Spleen (tissue), 11 donors: Measurements from ENCODE around the gene EIPR1. TPM values are rescaled to one million over a fixed set of nuclear protein-coding genes. Genes with fewer than 3 reads are reported as not detected.

Source experiments
- DNase-seq: peaks from one replicate; pipeline ENCODE4 v3.0.0-alpha.2; 2020
- H3K27ac ChIP-seq, 8 donors: fragments of 200-600 bp; sonication (generic) in 7 of 8; 1 replicate in 4 of 8; 2 replicates in 4 of 8; pipeline versions ENCODE4 v1.5.0 to v1.8.0; 2016 to 2021; ENCODE audit warnings: inconsistent platforms in 4 of 8, mild to moderate bottlenecking in 4 of 8, moderate library complexity in 1 of 8
- H3K27me3 ChIP-seq, 7 donors: fragments of 200-600 bp; sonication (generic) in 6 of 7; replicated peaks in 1 of 7; 1 replicate in 4 of 7; 2 replicates in 3 of 7; pipeline versions ENCODE4 v1.5.0 to v1.8.0; 2016 to 2021; ENCODE audit warnings: inconsistent platforms in 3 of 7, mild to moderate bottlenecking in 1 of 7
- H3K36me3 ChIP-seq, 6 donors: fragments of 200-600 bp; sonication (generic) in 5 of 6; 1 replicate in 4 of 6; 2 replicates in 2 of 6; pipeline versions ENCODE4 v1.5.0 to v1.8.0; 2016 to 2021; ENCODE audit warnings: inconsistent platforms in 2 of 6
- H3K4me1 ChIP-seq, 6 donors: fragments of 200-600 bp; sonication (generic) in 5 of 6; 1 replicate in 3 of 6; 2 replicates in 3 of 6; pipeline versions ENCODE4 v1.5.0 to v1.8.0; 2016 to 2021; ENCODE audit warnings: inconsistent platforms in 3 of 6
- H3K4me3 ChIP-seq, 8 donors: fragments of 200-600 bp; sonication (generic) in 7 of 8; 1 replicate in 4 of 8; 2 replicates in 4 of 8; pipeline versions ENCODE4 v1.5.0 to v1.8.0; 2016 to 2021; ENCODE audit warnings: inconsistent platforms in 4 of 8, mild to moderate bottlenecking in 4 of 8, moderate library complexity in 2 of 8
- H3K9me3 ChIP-seq, 8 donors: fragments of 200-600 bp; sonication (generic) in 7 of 8; 1 replicate in 4 of 8; 2 replicates in 4 of 8; pipeline versions ENCODE4 v1.5.0 to v1.8.0; 2016 to 2021; ENCODE audit warnings: inconsistent platforms in 4 of 8
- CTCF ChIP-seq, 11 experiments: fragments of 200-600 bp in 7 of 11; fragments of 450-650 bp in 4 of 11; sonication (generic) in 4 of 11; IDR thresholded peaks in 8 of 11; conservative IDR thresholded peaks in 3 of 11; 1 replicate in 7 of 11; 2 replicates in 4 of 11; pipeline versions ENCODE4 v1.4.0 to v1.8.0; 2016 to 2021; ENCODE audit warnings: antibody characterized with exemption in 11 of 11, inconsistent platforms in 4 of 11, mild to moderate bottlenecking in 1 of 11
- POLR2A ChIP-seq, 3 donors: fragments of 450-650 bp; IDR thresholded peaks; one replicate each; pipeline ENCODE4 v1.5.1; 2017; ENCODE audit warnings: antibody characterized with exemption in 3 of 3, mild to moderate bottlenecking in 1 of 3
- POLR2AphosphoS5 ChIP-seq, 3 donors: sonication (generic); formaldehyde crosslinking; IDR thresholded peaks; one replicate each; pipeline ENCODE4 v1.5.1; 2017; ENCODE audit warnings: antibody characterized with exemption in 3 of 3
- WGBS, 5 donors: extraction: QIAGEN DNeasy Blood & Tissue Kit in 3 of 5; methylation state at CpG; one replicate each; pipeline versions ENCODE4 v1.1.5 to v1.1.7; 2013 to 2018; 5-methylcytosine and 5-hydroxymethylcytosine counted together
- intact Hi-C: fragments of 100-400 bp; cut with DNase I; formaldehyde crosslinking; loops from one replicate; pipeline ENCODE4 v1.15.0; 2023; ENCODE audit warnings: low total_unique reads
- polyA plus RNA-seq, 3 donors: library from polyadenylated mRNA; stranded (reverse); fragments of 200-250 nt; gene quantifications; one replicate each; pipeline ENCODE4 v1.2.1, GENCODE V29; 2013
- total RNA-seq, 7 donors: library from RNA; depleted of rRNA in 3 of 7; stranded (reverse); fragments of >200 nt in 3 of 7; fragmentation: NEBNext Ultra II Directional in 4 of 7; extraction: Animal tissue kit (Norgen Biotek cat#: 25700) in 4 of 7; gene quantifications; one replicate each; pipeline versions ENCODE4 v1.1.0 to v1.2.1, GENCODE V29; 2016 to 2021
- donor health status: healthy with polysubstance abuse.
- donor health status: DM: no; HTN: no; CAD: no; lungs with moderate emphysema.
- donor health status: DM: no; HTN: no; CAD: no.
- donor health status: Bipolar disorder and iron deficiency.
- donor health status: healthy.
- donor health status: DM: no; HTN: no; CAD: no.
- donor health status: DM: yes; HTN: yes; CAD: no.

The EIPR1 gene
- total and polyA plus RNA-seq, 10 donors: 16.1 to 60.1 (median 26.3) TPM

DNA sequence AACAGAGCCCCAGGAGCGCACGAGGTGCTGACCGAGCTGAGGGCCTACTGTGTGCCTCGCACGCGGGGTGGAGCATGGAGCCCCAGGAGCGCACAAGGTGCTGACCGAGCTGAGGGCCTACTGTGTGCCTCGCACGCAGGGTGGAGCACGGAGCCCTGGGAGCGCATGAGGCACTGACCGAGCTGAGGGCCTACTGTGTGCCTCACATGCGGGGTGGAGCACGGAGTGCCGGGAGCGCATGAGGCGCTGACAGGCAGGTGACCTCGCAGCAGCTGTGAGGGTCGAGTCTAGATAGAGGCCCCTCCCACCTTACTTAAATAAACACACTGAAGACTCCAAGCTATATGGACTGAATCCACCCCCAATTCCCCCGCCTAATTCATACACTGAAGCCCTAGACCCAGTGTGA, 60.3 kb downstream of the EIPR1 start:
- H3K4me3 ChIP-seq: no peak overlapping the region
- 91 to 97% (median 95%) methylated on average over 19 to 21 of the region's 21 CpGs for WGBS, 5 donors
- peak; percentile 57 for DNase-seq
- TF ChIP-seq CTCF (IDR thresholded peaks at IDR 0.05 in 8 of 11, conservative IDR thresholded peaks at IDR 0.05 in 3 of 11) (no peak), POLR2AphosphoS5 (IDR thresholded peaks at IDR 0.05) (no peak), POLR2A (IDR thresholded peaks at IDR 0.05) (no peak)
- no peak overlapping the region for H3K27ac ChIP-seq
- intact Hi-C loops: no loop called here
- H3K4me1 ChIP-seq: peaks cover 0 to 18% (median 9%) of the 10 kb centered on the region in 6 donors
- peaks cover 0 to 39% (median 0%) of the 10 kb centered on the region in 6 donors for H3K36me3 ChIP-seq
- H3K27me3 ChIP-seq: no peaks in the 10 kb centered on the region
- no peaks in the 10 kb centered on the region for H3K9me3 ChIP-seq

- Histone ChIP-seq H3K27me3 (no peaks in the 10 kb centered on the region), H3K36me3 (peaks cover 0 to 33% (median 0%) of the 10 kb centered on the region in 6 donors), H3K4me1 (peaks cover 0 to 18% (median 9%) of the 10 kb centered on the region in 6 donors), H3K4me3 (no peak overlapping the region), H3K9me3 (no peaks in the 10 kb centered on the region), H3K27ac (no peak overlapping the region)
- 86 to 94% (median 94%) methylated on average over 10 to 11 of the region's 11 CpGs for WGBS, 5 donors
- intact Hi-C loops: no loop called here
- no peak for TF ChIP-seq CTCF (IDR thresholded peaks at IDR 0.05 in 8 of 11, conservative IDR thresholded peaks at IDR 0.05 in 3 of 11)
- no peak for TF ChIP-seq POLR2A (IDR thresholded peaks at IDR 0.05)
- peak; percentile 30 for DNase-seq
Observed at GRCh38 chr2:3316456-3317276, 61.0 kb downstream of the EIPR1 start.

DNA sequence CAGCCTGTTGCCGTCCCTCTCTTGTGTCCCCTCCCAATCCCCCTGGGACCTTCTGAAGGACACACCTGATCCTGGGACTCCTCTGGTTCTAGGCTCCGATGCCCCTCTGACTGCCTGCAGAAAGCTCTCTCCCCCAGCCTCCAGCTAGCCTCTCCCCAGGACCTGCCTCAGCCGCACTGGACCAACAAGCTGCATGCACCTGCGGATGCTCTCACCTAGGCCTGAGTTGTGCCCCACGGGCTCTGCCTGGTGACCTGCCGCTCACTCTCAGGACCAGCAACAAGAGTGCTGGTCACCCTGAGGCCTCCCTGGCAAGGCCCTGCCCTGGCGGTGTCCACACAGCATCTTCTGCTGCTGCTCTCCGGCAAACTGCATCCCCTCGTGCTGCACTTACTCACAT, 63.0 kb downstream of the EIPR1 start:
- peaks cover 0 to 24% (median 0%) of the 10 kb centered on the region in 6 donors for H3K36me3 ChIP-seq
- H3K27me3 ChIP-seq: no peaks in the 10 kb centered on the region
- DNase-seq: peak; percentile 72
- no peaks in the 10 kb centered on the region for H3K9me3 ChIP-seq
- H3K4me1 ChIP-seq: peaks cover 0 to 22% (median 9%) of the 10 kb centered on the region in 6 donors
- intact Hi-C loops: no loop called here
- peak overlapping the region in 5 of 8 donors; percentile 11 to 73 (median 60) for H3K27ac ChIP-seq
- 86 to 100% (median 97%) methylated on average over 8 to 9 of the region's 9 CpGs for whole genome bisulfite sequencing, 5 donors
- H3K4me3 ChIP-seq: no peak overlapping the region
- TF ChIP-seq POLR2A (IDR thresholded peaks at IDR 0.05) (no peak), POLR2AphosphoS5 (IDR thresholded peaks at IDR 0.05) (no peak), CTCF (IDR thresholded peaks at IDR 0.05 in 8 of 11, conservative IDR thresholded peaks at IDR 0.05 in 3 of 11) (no peak)

GRCh38 chr2:3313781-3314375, 63.7 kb downstream of the EIPR1 start:
- Histone ChIP-seq H3K27me3 (no peaks in the 10 kb centered on the region), H3K36me3 (peaks cover 0 to 18% (median 0%) of the 10 kb centered on the region in 6 donors), H3K4me3 (no peak overlapping the region), H3K4me1 (peaks cover 0 to 27% (median 9%) of the 10 kb centered on the region in 6 donors), H3K27ac (peak overlapping the region in 7 of 8 donors; percentile 11 to 73 (median 57)), H3K9me3 (no peaks in the 10 kb centered on the region)
- intact Hi-C loops: no loop called here
- 50 to 81% (median 71%) methylated on average over 18 to 27 of the region's 27 CpGs for whole genome bisulfite sequencing, 5 donors
- TF ChIP-seq CTCF (IDR thresholded peaks at IDR 0.05 in 8 of 11, conservative IDR thresholded peaks at IDR 0.05 in 3 of 11) (no peak), POLR2AphosphoS5 (IDR thresholded peaks at IDR 0.05) (peak in 2 of 3 donors; percentile 42 to 53)
- DNase-seq: peak; percentile 78
